HG02642 (cell line): ENCODE data around the gene SNAI1.

Source experiments
- ATAC-seq: cut with Tn5 transposase; IDR thresholded peaks from one replicate; pipeline ENCODE4 v1.9.1; 2021; ENCODE audit warnings: mild to moderate bottlenecking; ENCODE audit not compliant: unreplicated experiment, poor library complexity

Gene SNAI1

GRCh38 chr20:50029697-50030461, 47.1 kb downstream of the SNAI1 start:
- no peak for ATAC-seq

- ATAC-seq: no peak
These were observed 50.3 kb downstream of the SNAI1 start for GRCh38 chr20:50032955-50033666.

GRCh38 chr20:50034567-50035180, 51.9 kb downstream of the SNAI1 start:
- ATAC-seq: no peak

GRCh38 chr20:50036703-50037102, 53.9 kb downstream of the SNAI1 start:
- no peak for ATAC-seq

- ATAC-seq: no peak
These were observed 54.3 kb downstream of the SNAI1 start for GRCh38 chr20:50037123-50037522.

- no peak for ATAC-seq
These were observed 54.8 kb downstream of the SNAI1 start for GRCh38 chr20:50037575-50037974.

- no peak for ATAC-seq
These were observed 55.4 kb downstream of the SNAI1 start for GRCh38 chr20:50038169-50038568.
